Measurements from ENCODE around the gene PRKAR2B. TPM values are rescaled to one million over a fixed set of nuclear protein-coding genes. Genes with fewer than 3 reads are reported as not detected.

The PRKAR2B gene
- total RNA-seq, 1 donor from 2014 or later: 7.9 TPM

- intact Hi-C loops (cut with DNase I): loop anchor here (5.0 kb wide), 1 partner anchor 198 kb away; no protein-coding TSS in a partner anchor
- H3K27me3 ChIP-seq: no peaks in the 10 kb centered on the region
- no peak overlapping the region for H3K4me3 ChIP-seq
- ATAC-seq (no peak), DNase-seq (no peak)
- no peak for TF ChIP-seq CTCF (IDR thresholded peaks at IDR 0.05)
- H3K27ac ChIP-seq: no peak overlapping the region
- H3K4me1 ChIP-seq: peaks cover 4% of the 10 kb centered on the region
- no peaks in the 10 kb centered on the region for H3K36me3 ChIP-seq
- no peaks in the 10 kb centered on the region for H3K9me3 ChIP-seq
Measured at GRCh38 chr7:107145067-107145838, 100.7 kb downstream of the PRKAR2B start.

- Histone ChIP-seq H3K27me3 (no peaks in the 10 kb centered on the region), H3K27ac (no peak overlapping the region), H3K4me3 (no peak overlapping the region), H3K9me3 (no peaks in the 10 kb centered on the region), H3K4me1 (peaks cover 4% of the 10 kb centered on the region), H3K36me3 (no peaks in the 10 kb centered on the region)
- ATAC-seq (peak; percentile 80), DNase-seq (no peak)
- TF ChIP-seq CTCF (IDR thresholded peaks at IDR 0.05): peak; percentile 70
- intact Hi-C loops (cut with DNase I): loop anchor here (5.0 kb wide), 1 partner anchor 200 kb away; no protein-coding TSS in a partner anchor
Measured at GRCh38 chr7:107147464-107148393, 103.2 kb downstream of the PRKAR2B start.

GRCh38 chr7:107148721-107149120 lies 104.2 kb downstream of the PRKAR2B start:
- H3K4me3 ChIP-seq: no peak overlapping the region
- intact Hi-C loops (cut with DNase I): loop anchor here (5.0 kb wide), 1 partner anchor 201 kb away; no protein-coding TSS in a partner anchor
- peaks cover 4% of the 10 kb centered on the region for H3K4me1 ChIP-seq
- DNase-seq: no peak
- TF ChIP-seq CTCF (IDR thresholded peaks at IDR 0.05): no peak
- ATAC-seq: no peak
- H3K27me3 ChIP-seq: no peaks in the 10 kb centered on the region
- H3K36me3 ChIP-seq: no peaks in the 10 kb centered on the region
- no peaks in the 10 kb centered on the region for H3K9me3 ChIP-seq
- H3K27ac ChIP-seq: no peak overlapping the region

- Histone ChIP-seq H3K4me3 (no peak overlapping the region), H3K27me3 (no peaks in the 10 kb centered on the region), H3K9me3 (no peaks in the 10 kb centered on the region), H3K36me3 (no peaks in the 10 kb centered on the region), H3K27ac (no peak overlapping the region), H3K4me1 (peaks cover 4% of the 10 kb centered on the region)
- DNase-seq: no peak
- intact Hi-C loops (cut with DNase I): loop anchor here (5.0 kb wide), 1 partner anchor 203 kb away; no protein-coding TSS in a partner anchor
- ATAC-seq: no peak
- TF ChIP-seq CTCF (IDR thresholded peaks at IDR 0.05): no peak
Measured at GRCh38 chr7:107149863-107150262, 105.4 kb downstream of the PRKAR2B start.

- TF ChIP-seq CTCF (IDR thresholded peaks at IDR 0.05): peak; percentile 73
- Histone ChIP-seq H3K27ac (no peak overlapping the region), H3K9me3 (no peaks in the 10 kb centered on the region), H3K36me3 (no peaks in the 10 kb centered on the region), H3K4me3 (no peak overlapping the region), H3K4me1 (peaks cover 4% of the 10 kb centered on the region), H3K27me3 (no peaks in the 10 kb centered on the region)
- DNase-seq (no peak), ATAC-seq (peak; percentile 85)
- intact Hi-C loops (cut with DNase I): no loop called here
Measured at GRCh38 chr7:107150375-107151073, 106.0 kb downstream of the PRKAR2B start.

Measured in upper lobe of right lung (tissue), 1 donor.